Cardiac fibroblast (primary cell): ENCODE data around the gene FAM171A1.

Experiments used
- DNase-seq, 2 donors: peaks; one replicate each; pipeline versions ENCODE4 v3.0.0 to v3.0.0-alpha.2; 2010; ENCODE audit warnings: low read depth in 2 of 2
- H3K4me3 ChIP-seq, 2 donors: replicated peaks in 1 of 2; 1 replicate in 1 of 2; 2 replicates in 1 of 2; pipeline ENCODE4 v1.5.1; 2011; ENCODE audit warnings: low read depth in 2 of 2, low read length in 2 of 2, mild to moderate bottlenecking in 2 of 2, moderate library complexity in 1 of 2
- CTCF ChIP-seq: IDR thresholded peaks from one replicate; pipeline ENCODE4 v1.5.1; 2011; ENCODE audit warnings: low read depth, mild to moderate bottlenecking, low read length, inconsistent platforms

FAM171A1 gene

GRCh38 chr10:15188603-15189002, 182.5 kb downstream of the FAM171A1 start:
- TF ChIP-seq CTCF, result no peak
- H3K4me3 ChIP-seq, result no peak overlapping the region
- DNase-seq, result no peak

DNA sequence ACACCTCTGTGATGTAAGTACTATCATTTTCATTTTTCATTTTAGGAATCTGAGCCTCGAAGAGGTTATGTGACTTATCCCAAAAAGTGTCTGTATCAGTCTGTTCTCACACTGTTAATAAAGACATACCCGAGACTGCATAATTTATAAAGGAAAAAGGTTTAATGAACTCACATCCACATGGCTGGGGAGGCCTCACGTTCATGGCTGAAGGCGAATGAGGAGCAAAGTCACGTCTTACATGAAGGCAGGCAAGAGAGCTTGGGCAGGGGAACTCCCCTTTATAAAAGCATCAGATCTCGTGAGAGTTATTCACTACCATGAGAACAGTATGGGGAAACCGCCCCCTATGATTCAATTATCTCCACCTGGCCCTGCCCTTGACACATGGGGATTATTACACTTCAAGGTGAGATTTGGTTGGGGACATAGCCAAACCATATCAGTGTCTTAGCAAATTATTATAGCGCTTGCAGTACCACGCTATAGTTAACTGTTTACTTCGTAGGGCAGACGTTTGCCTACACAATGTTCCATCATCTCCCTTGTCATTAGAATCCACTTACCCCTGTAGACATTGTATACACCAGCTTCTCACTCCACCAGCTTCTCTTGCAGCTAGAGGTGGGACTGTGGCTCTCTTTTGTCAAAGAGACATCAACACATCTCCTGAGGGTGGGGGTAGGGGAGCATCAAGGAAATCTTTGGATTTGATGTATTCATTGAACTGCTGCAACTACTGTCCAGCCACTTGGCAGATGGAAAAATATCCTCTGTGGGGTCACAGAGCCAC, 187.2 kb downstream of the FAM171A1 start:
- DNase-seq, result no peak
- H3K4me3 ChIP-seq, result no peak overlapping the region
- TF ChIP-seq CTCF, result no peak

DNA sequence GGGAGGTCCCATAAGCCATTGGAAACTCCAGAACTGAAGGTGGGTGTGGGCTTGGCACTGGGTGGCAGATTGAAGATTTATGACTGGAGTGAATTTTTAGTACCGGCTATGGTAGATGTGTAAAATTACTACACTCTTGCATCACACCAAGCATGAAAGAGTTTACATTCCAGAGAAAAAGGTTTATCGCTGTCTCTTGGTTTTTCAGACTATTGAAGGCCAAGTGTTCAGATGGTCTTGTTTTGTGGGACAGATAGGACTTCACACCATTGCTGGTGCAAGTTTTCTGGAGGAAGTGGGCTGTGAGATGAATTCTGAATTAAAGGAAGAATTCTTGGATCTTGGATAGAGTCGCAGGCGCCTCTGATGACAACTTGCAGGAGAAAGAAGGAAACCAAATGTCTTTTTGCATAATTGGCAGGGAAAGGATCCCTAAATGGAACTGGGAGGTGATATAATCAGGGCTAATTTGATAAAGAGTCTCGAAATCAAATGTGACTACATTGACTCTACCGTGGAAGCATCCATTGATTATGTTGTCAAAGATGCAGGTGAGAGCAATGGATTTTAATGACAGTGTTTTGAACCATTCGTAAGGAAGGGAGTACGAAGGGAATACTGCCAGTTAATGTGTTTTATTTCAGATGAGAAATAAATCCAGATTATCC, 188.4 kb downstream of the FAM171A1 start:
- peak; percentile 41 to 68 for DNase-seq
- H3K4me3 ChIP-seq, result no peak overlapping the region
- no peak for TF ChIP-seq CTCF

DNA sequence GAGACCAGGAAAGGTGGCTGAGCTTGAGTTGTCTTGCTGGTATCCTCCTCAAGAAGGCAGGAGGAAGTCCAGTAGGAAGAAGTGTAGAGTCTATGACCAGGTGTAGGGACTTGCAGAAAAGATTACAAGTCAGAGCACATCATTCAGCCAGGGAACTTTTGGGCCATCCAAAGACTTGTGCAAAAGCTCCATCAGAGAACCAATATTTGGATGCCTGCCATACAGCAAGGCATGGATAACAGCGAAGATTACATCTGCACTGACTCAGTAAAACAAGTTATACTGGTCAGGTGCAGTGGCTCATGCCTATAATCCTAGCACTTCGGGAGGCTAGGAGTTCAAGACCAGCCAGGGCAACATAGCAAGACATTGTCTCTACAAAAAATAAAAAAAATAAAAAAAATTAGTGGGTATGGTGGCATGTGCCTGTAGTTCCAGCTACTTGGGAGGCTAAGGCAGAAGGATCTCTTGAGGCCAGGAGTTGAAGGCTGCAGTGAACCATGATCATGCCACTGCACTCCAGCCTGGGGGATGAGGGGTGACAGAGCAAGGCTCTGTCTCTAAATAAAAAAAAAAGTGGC, 189.4 kb downstream of the FAM171A1 start:
- no peak for DNase-seq
- no peak overlapping the region for H3K4me3 ChIP-seq
- no peak for TF ChIP-seq CTCF

- no peak for TF ChIP-seq CTCF
- DNase-seq, result peak in 1 of 2 donors; percentile 63
- no peak overlapping the region for H3K4me3 ChIP-seq
Measured at GRCh38 chr10:15180736-15181135, 190.4 kb downstream of the FAM171A1 start.

GRCh38 chr10:15176269-15176668, 194.8 kb downstream of the FAM171A1 start:
- no peak for TF ChIP-seq CTCF
- DNase-seq, result no peak
- no peak overlapping the region for H3K4me3 ChIP-seq
